HG02678 (cell line): ENCODE results near the gene TAF13.
A peak's percentile ranks its signal among the peaks of the same experiment; 100 is the strongest.
"Not testable (repeated sequence)": the region's sequence is repeated elsewhere in the genome, so short reads cannot be mapped to it uniquely, and the experiment has no call there.

Experiments used
- ATAC-seq: cut with Tn5 transposase; IDR thresholded peaks from one replicate; pipeline ENCODE4 v1.9.1; 2021; ENCODE audit warnings: mild to moderate bottlenecking, moderate library complexity; ENCODE audit not compliant: unreplicated experiment

Gene TAF13

GRCh38 chr1:109091839-109092193 lies 16.0 kb upstream of the TAF13 start:
- no peak for ATAC-seq

GRCh38 chr1:109091078-109091838 lies 15.5 kb upstream of the TAF13 start:
- peak; percentile 59 for ATAC-seq

- ATAC-seq, result peak; percentile 91
Observed at GRCh38 chr1:109090196-109091077, 14.6 kb upstream of the TAF13 start, which contains the start of gene TMEM167B. Gene TMEM167B (plus strand): TSS chr1:109090764. CDS start chr1:109090873, 109 bp downstream.

- ATAC-seq, result no peak
Observed at GRCh38 chr1:109089242-109090015, 13.6 kb upstream of the TAF13 start.

- ATAC-seq, result no peak
Observed at GRCh38 chr1:109084563-109085517, 9.0 kb upstream of the TAF13 start.

GRCh38 chr1:109083923-109084322 lies 8.1 kb upstream of the TAF13 start:
- no peak for ATAC-seq

- no peak for ATAC-seq
Observed at GRCh38 chr1:109083501-109083900, 7.7 kb upstream of the TAF13 start.

GRCh38 chr1:109080441-109081082 lies 4.8 kb upstream of the TAF13 start:
- no peak for ATAC-seq

GRCh38 chr1:109079240-109079622 lies 3.4 kb upstream of the TAF13 start:
- no peak for ATAC-seq

- ATAC-seq, result no peak
Observed at GRCh38 chr1:109078317-109078716, 2.5 kb upstream of the TAF13 start.

- no peak for ATAC-seq
Observed at GRCh38 chr1:109069294-109069693, 6.5 kb downstream of the TAF13 start.

- no peak for ATAC-seq
Observed at GRCh38 chr1:109067883-109068282, 7.9 kb downstream of the TAF13 start.

- ATAC-seq, result no peak
Observed at GRCh38 chr1:109065137-109065536, 10.7 kb downstream of the TAF13 start.

- no peak for ATAC-seq
Observed at GRCh38 chr1:109061183-109061582, 14.6 kb downstream of the TAF13 start.

GRCh38 chr1:109060707-109061106 lies 15.1 kb downstream of the TAF13 start:
- ATAC-seq, result no peak

- ATAC-seq, result no peak
Observed at GRCh38 chr1:109059026-109059425, 16.8 kb downstream of the TAF13 start.

GRCh38 chr1:109056064-109056463 lies 19.7 kb downstream of the TAF13 start:
- no peak for ATAC-seq

GRCh38 chr1:109052145-109052544 lies 23.7 kb downstream of the TAF13 start:
- not testable (repeated sequence) for ATAC-seq

- ATAC-seq, result no peak
Observed at GRCh38 chr1:109050228-109050995, 25.4 kb downstream of the TAF13 start.
